ENCODE results near the gene GRIN1.

The GRIN1 gene

GRCh38 chr9:137195525-137196220 lies 56.7 kb downstream of the GRIN1 start:
- Histone ChIP-seq H3K27ac (ENCODE audit: insufficient read depth in 1 of 2, low read depth in 1 of 2, low read length in 2 of 2, poor library complexity in 1 of 2, severe bottlenecking in 2 of 2) (no peak overlapping the region), H3K27me3 (replicated peaks in 2 of 5; ENCODE audit: control insufficient read depth in 4 of 5, insufficient read depth in 5 of 5, low read length in 4 of 5) (peaks cover 0 to 9% (median 0%) of the 10 kb centered on the region in 5 experiments), H3K4me3 (ENCODE audit: control insufficient read depth in 1 of 7, extremely low read depth in 1 of 7, insufficient read depth in 4 of 7, low read depth in 2 of 7, low read length in 6 of 7) (no peak overlapping the region), H3K4me1 (ENCODE audit: control extremely low read depth in 1 of 4, control insufficient read depth in 4 of 4, insufficient read depth in 4 of 4, low read length in 3 of 4) (peaks cover 0 to 25% (median 12%) of the 10 kb centered on the region in 4 experiments), H3K9me3 (ENCODE audit: control extremely low read depth in 1 of 5, control insufficient read depth in 4 of 5, insufficient read depth in 2 of 5, low read depth in 1 of 5, low read length in 4 of 5) (no peaks in the 10 kb centered on the region), H3K36me3 (ENCODE audit: control insufficient read depth in 4 of 4, insufficient read depth in 4 of 4, low read length in 3 of 4) (peaks cover 0 to 24% (median 8%) of the 10 kb centered on the region in 4 experiments)
- POLR2A ChIA-PET: interaction anchor here (1.0 kb wide), 1 partner anchor 10 kb away, joined by 3 read pairs; the partner anchor contains the start of genes NDOR1 and TMEM203
- 98% methylated on average over 20 of the region's 21 CpGs for WGBS (ENCODE audit: insufficient coverage)
- no peak for DNase-seq
- CTCF ChIA-PET: interaction anchor here (1.4 to 2.8 kb wide), 2 partner anchors 32 to 41 kb away, joined by 6 to 9 read pairs; partner anchors contain the start of gene RNF224

- H3K27me3 ChIP-seq (replicated peaks in 2 of 5; ENCODE audit: control insufficient read depth in 4 of 5, insufficient read depth in 5 of 5, low read length in 4 of 5): peaks cover 0 to 9% (median 0%) of the 10 kb centered on the region in 5 experiments
- H3K9me3 ChIP-seq (ENCODE audit: control extremely low read depth in 1 of 5, control insufficient read depth in 4 of 5, insufficient read depth in 2 of 5, low read depth in 1 of 5, low read length in 4 of 5): no peaks in the 10 kb centered on the region
- H3K4me1 ChIP-seq (ENCODE audit: control extremely low read depth in 1 of 4, control insufficient read depth in 4 of 4, insufficient read depth in 4 of 4, low read length in 3 of 4): peaks cover 0 to 41% (median 19%) of the 10 kb centered on the region in 4 experiments
- CTCF ChIA-PET: interaction anchor here (0.6 to 2.8 kb wide), 4 partner anchors 8 to 38 kb away, joined by 3 to 9 read pairs (median 4); partner anchors contain the start of gene SSNA1
- no peak overlapping the region for H3K27ac ChIP-seq (ENCODE audit: insufficient read depth in 1 of 2, low read depth in 1 of 2, low read length in 2 of 2, poor library complexity in 1 of 2, severe bottlenecking in 2 of 2)
- DNase-seq: no peak
- POLR2A ChIA-PET: interaction anchor here (1.0 kb wide), 1 partner anchor 25 kb away, joined by 3 read pairs; no protein-coding TSS in a partner anchor
- WGBS (ENCODE audit: insufficient coverage): 93% methylated on average over 18 of the region's 19 CpGs
- no peak overlapping the region for H3K4me3 ChIP-seq (ENCODE audit: control insufficient read depth in 1 of 7, extremely low read depth in 1 of 7, insufficient read depth in 4 of 7, low read depth in 2 of 7, low read length in 6 of 7)
- no peaks in the 10 kb centered on the region for H3K36me3 ChIP-seq (ENCODE audit: control insufficient read depth in 4 of 4, insufficient read depth in 4 of 4, low read length in 3 of 4)
Observed at GRCh38 chr9:137198051-137198901, 59.3 kb downstream of the GRIN1 start.

- Histone ChIP-seq H3K4me3 (ENCODE audit: control insufficient read depth in 1 of 7, extremely low read depth in 1 of 7, insufficient read depth in 4 of 7, low read depth in 2 of 7, low read length in 6 of 7) (peak overlapping the region in 1 of 7 experiments; percentile 60), H3K27ac (ENCODE audit: insufficient read depth in 1 of 2, low read depth in 1 of 2, low read length in 2 of 2, poor library complexity in 1 of 2, severe bottlenecking in 2 of 2) (no peak overlapping the region), H3K27me3 (replicated peaks in 2 of 5; ENCODE audit: control insufficient read depth in 4 of 5, insufficient read depth in 5 of 5, low read length in 4 of 5) (peaks cover 0 to 9% (median 0%) of the 10 kb centered on the region in 5 experiments), H3K36me3 (ENCODE audit: control insufficient read depth in 4 of 4, insufficient read depth in 4 of 4, low read length in 3 of 4) (no peaks in the 10 kb centered on the region), H3K9me3 (ENCODE audit: control extremely low read depth in 1 of 5, control insufficient read depth in 4 of 5, insufficient read depth in 2 of 5, low read depth in 1 of 5, low read length in 4 of 5) (no peaks in the 10 kb centered on the region), H3K4me1 (ENCODE audit: control extremely low read depth in 1 of 4, control insufficient read depth in 4 of 4, insufficient read depth in 4 of 4, low read length in 3 of 4) (peaks cover 0 to 42% (median 21%) of the 10 kb centered on the region in 4 experiments)
- CTCF ChIA-PET: interaction anchor here (1.1 to 1.6 kb wide), 2 partner anchors 8 to 28 kb away, joined by 3 to 5 read pairs; no protein-coding TSS in a partner anchor
- 93% methylated on average over 10 of the region's 11 CpGs for WGBS (ENCODE audit: insufficient coverage)
- no peak for DNase-seq
- POLR2A ChIA-PET: no interaction called here
Observed at GRCh38 chr9:137198902-137199283, 59.9 kb downstream of the GRIN1 start.

GRCh38 chr9:137199411-137200121 lies 60.6 kb downstream of the GRIN1 start:
- no peaks in the 10 kb centered on the region for H3K9me3 ChIP-seq (ENCODE audit: control extremely low read depth in 1 of 5, control insufficient read depth in 4 of 5, insufficient read depth in 2 of 5, low read depth in 1 of 5, low read length in 4 of 5)
- CTCF ChIA-PET: interaction anchor here (1.6 kb wide), 1 partner anchor 27 kb away, joined by 5 read pairs; no protein-coding TSS in a partner anchor
- no peaks in the 10 kb centered on the region for H3K36me3 ChIP-seq (ENCODE audit: control insufficient read depth in 4 of 4, insufficient read depth in 4 of 4, low read length in 3 of 4)
- H3K4me3 ChIP-seq (ENCODE audit: control insufficient read depth in 1 of 7, extremely low read depth in 1 of 7, insufficient read depth in 4 of 7, low read depth in 2 of 7, low read length in 6 of 7): peak overlapping the region in 4 of 7 experiments; percentile 6 to 62 (median 50)
- H3K27ac ChIP-seq (ENCODE audit: insufficient read depth in 1 of 2, low read depth in 1 of 2, low read length in 2 of 2, poor library complexity in 1 of 2, severe bottlenecking in 2 of 2): no peak overlapping the region
- 25% methylated on average over 37 of the region's 51 CpGs for WGBS (ENCODE audit: insufficient coverage)
- POLR2A ChIA-PET: interaction anchor here (0.5 kb wide), 1 partner anchor 68 kb away, joined by 3 read pairs; no protein-coding TSS in a partner anchor
- DNase-seq: no peak
- H3K4me1 ChIP-seq (ENCODE audit: control extremely low read depth in 1 of 4, control insufficient read depth in 4 of 4, insufficient read depth in 4 of 4, low read length in 3 of 4): peaks cover 3 to 49% (median 27%) of the 10 kb centered on the region in 4 experiments
- peaks cover 0 to 9% (median 0%) of the 10 kb centered on the region in 5 experiments for H3K27me3 ChIP-seq (replicated peaks in 2 of 5; ENCODE audit: control insufficient read depth in 4 of 5, insufficient read depth in 5 of 5, low read length in 4 of 5)

GRCh38 chr9:137200311-137201204 lies 61.6 kb downstream of the GRIN1 start, which contains the start of gene TPRN:
Gene TPRN (minus strand): TSS chr9:137200741. CDS start chr9:137200711, 30 bp downstream.
- WGBS (ENCODE audit: insufficient coverage): 0% methylated on average over 101 of the region's 118 CpGs
- H3K9me3 ChIP-seq (ENCODE audit: control extremely low read depth in 1 of 5, control insufficient read depth in 4 of 5, insufficient read depth in 2 of 5, low read depth in 1 of 5, low read length in 4 of 5): no peaks in the 10 kb centered on the region
- H3K36me3 ChIP-seq (ENCODE audit: control insufficient read depth in 4 of 4, insufficient read depth in 4 of 4, low read length in 3 of 4): no peaks in the 10 kb centered on the region
- H3K27ac ChIP-seq (ENCODE audit: insufficient read depth in 1 of 2, low read depth in 1 of 2, low read length in 2 of 2, poor library complexity in 1 of 2, severe bottlenecking in 2 of 2): peak within 1 kb of the TSS in 1 of 2 experiments; percentile 71
- CTCF ChIA-PET: interaction anchor here (2.5 to 2.6 kb wide), 2 partner anchors 11 to 13 kb away, joined by 5 to 14 read pairs; no protein-coding TSS in a partner anchor
- DNase-seq: peak; percentile 98 to 99 (median 99)
- POLR2A ChIA-PET: interaction anchor here (0.6 to 1.1 kb wide), 5 partner anchors 11 to 496 kb away, joined by 3 to 6 read pairs (median 4); partner anchors contain the start of gene ARRDC1
- peaks cover 4 to 54% (median 33%) of the 10 kb centered on the region in 4 experiments for H3K4me1 ChIP-seq (ENCODE audit: control extremely low read depth in 1 of 4, control insufficient read depth in 4 of 4, insufficient read depth in 4 of 4, low read length in 3 of 4)
- H3K27me3 ChIP-seq (replicated peaks in 2 of 5; ENCODE audit: control insufficient read depth in 4 of 5, insufficient read depth in 5 of 5, low read length in 4 of 5): peaks cover 0 to 9% (median 0%) of the 10 kb centered on the region in 5 experiments
- H3K4me3 ChIP-seq (ENCODE audit: control insufficient read depth in 1 of 7, extremely low read depth in 1 of 7, insufficient read depth in 4 of 7, low read depth in 2 of 7, low read length in 6 of 7): peak within 1 kb of the TSS; percentile 69 to 92 (median 89)

All from common myeloid progenitor, CD34-positive (primary cell).